Epithelial cell of esophagus (primary cell): ENCODE measurements around the gene ACSL1.

Experiments
- DNase-seq: peaks from one replicate; pipeline ENCODE4 v3.0.0; 2010; ENCODE audit warnings: low read depth
- H3K4me3 ChIP-seq: 2 replicates; pipeline ENCODE4 v1.5.1; 2011; ENCODE audit warnings: mild to moderate bottlenecking, low read length, control low read depth
- TF ChIP-seq, protein P1 (sequence below): IDR thresholded peaks from 2 replicates; pipeline ENCODE4 v1.5.1; 2011; ENCODE audit warnings: low read depth, mild to moderate bottlenecking, low read length, control low read depth, inconsistent platforms; ENCODE audit not compliant: insufficient read depth; ENCODE audit errors: missing control alignments

Gene ACSL1, protein sequence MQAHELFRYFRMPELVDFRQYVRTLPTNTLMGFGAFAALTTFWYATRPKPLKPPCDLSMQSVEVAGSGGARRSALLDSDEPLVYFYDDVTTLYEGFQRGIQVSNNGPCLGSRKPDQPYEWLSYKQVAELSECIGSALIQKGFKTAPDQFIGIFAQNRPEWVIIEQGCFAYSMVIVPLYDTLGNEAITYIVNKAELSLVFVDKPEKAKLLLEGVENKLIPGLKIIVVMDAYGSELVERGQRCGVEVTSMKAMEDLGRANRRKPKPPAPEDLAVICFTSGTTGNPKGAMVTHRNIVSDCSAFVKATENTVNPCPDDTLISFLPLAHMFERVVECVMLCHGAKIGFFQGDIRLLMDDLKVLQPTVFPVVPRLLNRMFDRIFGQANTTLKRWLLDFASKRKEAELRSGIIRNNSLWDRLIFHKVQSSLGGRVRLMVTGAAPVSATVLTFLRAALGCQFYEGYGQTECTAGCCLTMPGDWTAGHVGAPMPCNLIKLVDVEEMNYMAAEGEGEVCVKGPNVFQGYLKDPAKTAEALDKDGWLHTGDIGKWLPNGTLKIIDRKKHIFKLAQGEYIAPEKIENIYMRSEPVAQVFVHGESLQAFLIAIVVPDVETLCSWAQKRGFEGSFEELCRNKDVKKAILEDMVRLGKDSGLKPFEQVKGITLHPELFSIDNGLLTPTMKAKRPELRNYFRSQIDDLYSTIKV

GRCh38 chr4:184825896-184826690, at the start of gene ACSL1:
ACSL1 (minus strand) TSS chr4:184825968; CDS start chr4:184803514, 22,454 bp downstream.
- TF ChIP-seq, protein P1, sequence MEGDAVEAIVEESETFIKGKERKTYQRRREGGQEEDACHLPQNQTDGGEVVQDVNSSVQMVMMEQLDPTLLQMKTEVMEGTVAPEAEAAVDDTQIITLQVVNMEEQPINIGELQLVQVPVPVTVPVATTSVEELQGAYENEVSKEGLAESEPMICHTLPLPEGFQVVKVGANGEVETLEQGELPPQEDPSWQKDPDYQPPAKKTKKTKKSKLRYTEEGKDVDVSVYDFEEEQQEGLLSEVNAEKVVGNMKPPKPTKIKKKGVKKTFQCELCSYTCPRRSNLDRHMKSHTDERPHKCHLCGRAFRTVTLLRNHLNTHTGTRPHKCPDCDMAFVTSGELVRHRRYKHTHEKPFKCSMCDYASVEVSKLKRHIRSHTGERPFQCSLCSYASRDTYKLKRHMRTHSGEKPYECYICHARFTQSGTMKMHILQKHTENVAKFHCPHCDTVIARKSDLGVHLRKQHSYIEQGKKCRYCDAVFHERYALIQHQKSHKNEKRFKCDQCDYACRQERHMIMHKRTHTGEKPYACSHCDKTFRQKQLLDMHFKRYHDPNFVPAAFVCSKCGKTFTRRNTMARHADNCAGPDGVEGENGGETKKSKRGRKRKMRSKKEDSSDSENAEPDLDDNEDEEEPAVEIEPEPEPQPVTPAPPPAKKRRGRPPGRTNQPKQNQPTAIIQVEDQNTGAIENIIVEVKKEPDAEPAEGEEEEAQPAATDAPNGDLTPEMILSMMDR, result no peak
- peak; percentile 67 for DNase-seq
- peak within 1 kb of the TSS; percentile 45 for H3K4me3 ChIP-seq

- no peak overlapping the region for H3K4me3 ChIP-seq
- TF ChIP-seq, protein P1, result no peak
- no peak for DNase-seq
These were observed 47.3 kb upstream of the ACSL1 start for GRCh38 chr4:184873054-184873453.

DNA sequence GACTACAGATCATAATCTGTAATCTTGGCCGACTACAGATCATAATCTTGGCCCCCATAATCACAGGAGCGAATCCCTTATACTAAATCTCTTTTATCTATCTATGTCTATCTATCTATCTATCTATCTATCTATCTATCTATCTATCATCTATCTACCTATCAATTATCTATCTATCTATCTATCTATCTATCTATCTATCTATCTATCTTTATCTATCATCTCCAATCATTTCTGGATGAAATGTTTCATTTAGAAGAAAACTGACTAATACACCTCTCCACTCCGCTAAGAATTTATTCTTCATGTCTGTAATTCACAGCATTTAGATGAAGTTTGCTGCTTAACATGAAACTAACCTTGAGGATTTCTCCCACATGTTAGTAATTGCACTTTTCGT, 45.0 kb upstream of the ACSL1 start:
- no peak for DNase-seq
- TF ChIP-seq, protein P1, result no peak
- H3K4me3 ChIP-seq, result no peak overlapping the region

- no peak for DNase-seq
- TF ChIP-seq, protein P1, result no peak
- H3K4me3 ChIP-seq, result no peak overlapping the region
These were observed 42.9 kb upstream of the ACSL1 start for GRCh38 chr4:184868623-184869022.

- no peak for DNase-seq
- H3K4me3 ChIP-seq, result no peak overlapping the region
- TF ChIP-seq, protein P1, result no peak
These were observed 38.1 kb upstream of the ACSL1 start for GRCh38 chr4:184863916-184864315.

DNA sequence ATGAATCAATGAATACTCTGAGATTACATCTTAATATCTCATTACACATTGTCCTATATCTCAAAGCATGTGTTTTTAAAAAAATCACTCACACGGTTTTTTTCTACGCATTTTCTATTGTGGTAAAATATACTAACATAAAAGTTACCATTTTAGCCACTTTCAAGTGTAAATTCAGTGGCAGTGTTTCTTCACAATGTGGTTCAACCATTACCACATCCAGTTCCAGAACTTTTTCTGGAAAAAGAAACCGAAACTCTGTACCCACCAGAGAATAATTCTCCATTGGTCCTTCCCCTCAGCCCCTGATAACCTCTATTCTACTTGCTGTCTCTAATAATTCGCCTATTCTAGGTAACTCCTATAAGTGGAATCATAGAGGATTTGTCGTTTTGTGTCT, 35.3 kb upstream of the ACSL1 start:
- TF ChIP-seq, protein P1, result no peak
- no peak for DNase-seq
- no peak overlapping the region for H3K4me3 ChIP-seq
